SJCRH30 (cell line): ENCODE data around the gene KRT78. TPM values are rescaled to one million over a fixed set of nuclear protein-coding genes. Genes with fewer than 3 reads are reported as not detected.

ENCODE experiments used
- DNase-seq, 2 experiments: peaks; one replicate each; pipeline ENCODE4 v3.0.0-alpha.2; 2015 to 2020
- H3K27ac ChIP-seq: fragments of 250-450 bp; sonication (Bioruptor Pico); 2 replicates; pipeline ENCODE4 v1.5.1; 2020; ENCODE audit warnings: mild to moderate bottlenecking, moderate library complexity
- H3K27me3 ChIP-seq: fragments of 250-450 bp; sonication (Bioruptor Pico); 2 replicates; pipeline ENCODE4 v1.5.1; 2020; ENCODE audit warnings: mild to moderate bottlenecking, moderate library complexity
- H3K36me3 ChIP-seq: fragments of 250-450 bp; sonication (Bioruptor Pico); 2 replicates; pipeline ENCODE4 v1.5.1; 2020; ENCODE audit warnings: mild to moderate bottlenecking, moderate library complexity
- H3K4me1 ChIP-seq: fragments of 250-450 bp; sonication (Bioruptor Pico); 2 replicates; pipeline ENCODE4 v1.5.1; 2020; ENCODE audit warnings: mild to moderate bottlenecking, moderate library complexity
- H3K4me3 ChIP-seq: fragments of 250-450 bp; sonication (Bioruptor Pico); 2 replicates; pipeline ENCODE4 v1.5.1; 2020; ENCODE audit warnings: mild to moderate bottlenecking, moderate library complexity
- H3K9me3 ChIP-seq: fragments of 250-450 bp; sonication (Bioruptor Pico); replicated peaks from 2 replicates; pipeline ENCODE4 v1.5.1; 2020; ENCODE audit warnings: mild to moderate bottlenecking, moderate library complexity
- total RNA-seq: library from RNA; depleted of rRNA; stranded (reverse); fragments of >200 nt; shearing (Covaris generic); gene quantifications from 2 replicates; pipeline ENCODE4 v1.2.3, GENCODE V29; 2014

Gene KRT78
- total RNA-seq, 1 experiment from 2014 or later = not detected

- no peak for DNase-seq
- no peaks in the 10 kb centered on the region for H3K4me1 ChIP-seq
Observed at GRCh38 chr12:52837781-52838608, 10.8 kb downstream of the KRT78 start.

DNA sequence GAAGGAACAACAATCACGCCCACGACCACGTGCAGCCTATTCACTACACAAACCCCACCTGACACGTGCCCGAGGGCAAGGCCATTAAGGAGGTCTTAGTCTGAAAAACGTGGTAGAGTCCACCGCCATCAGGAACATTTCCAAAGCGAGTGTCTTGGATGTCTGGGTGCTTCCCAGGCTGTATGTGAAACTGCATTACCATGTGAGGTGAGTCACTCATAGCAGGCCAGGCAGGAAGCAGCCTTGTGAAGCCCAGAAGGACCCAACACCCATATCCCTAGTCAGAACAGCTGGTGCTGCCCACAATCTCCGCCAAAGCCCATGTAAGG is 11.4 kb downstream of the KRT78 start:
- Histone ChIP-seq H3K27me3 (no peaks in the 10 kb centered on the region; the same call in 1 of the 2 replicates), H3K27ac (no peak overlapping the region), H3K9me3 (no peaks in the 10 kb centered on the region), H3K4me1 (no peaks in the 10 kb centered on the region), H3K4me3 (no peak overlapping the region), H3K36me3 (no peaks in the 10 kb centered on the region)
- peak; percentile 29 to 31 for DNase-seq

More at GRCh38 chr12:52837781-52838608, 10.8 kb downstream of the KRT78 start:
- H3K36me3 ChIP-seq = no peaks in the 10 kb centered on the region
- H3K27me3 ChIP-seq = no peaks in the 10 kb centered on the region; the same call in 1 of the 2 replicates
- no peak overlapping the region for H3K4me3 ChIP-seq
- H3K9me3 ChIP-seq = no peaks in the 10 kb centered on the region
- no peak overlapping the region for H3K27ac ChIP-seq

- Histone ChIP-seq H3K4me3 (no peak overlapping the region), H3K27ac (no peak overlapping the region), H3K36me3 (no peaks in the 10 kb centered on the region), H3K27me3 (no peaks in the 10 kb centered on the region; the same call in 1 of the 2 replicates), H3K9me3 (no peaks in the 10 kb centered on the region), H3K4me1 (no peaks in the 10 kb centered on the region)
- no peak for DNase-seq
Observed at GRCh38 chr12:52836491-52837412, 12.0 kb downstream of the KRT78 start.

- H3K9me3 ChIP-seq = no peaks in the 10 kb centered on the region
- no peaks in the 10 kb centered on the region for H3K36me3 ChIP-seq
- no peak overlapping the region for H3K4me3 ChIP-seq
- H3K27ac ChIP-seq = no peak overlapping the region
- no peak for DNase-seq
- H3K4me1 ChIP-seq = no peaks in the 10 kb centered on the region
- H3K27me3 ChIP-seq = no peaks in the 10 kb centered on the region; the same call in 1 of the 2 replicates
Observed at GRCh38 chr12:52836042-52836466, 12.7 kb downstream of the KRT78 start.

DNA sequence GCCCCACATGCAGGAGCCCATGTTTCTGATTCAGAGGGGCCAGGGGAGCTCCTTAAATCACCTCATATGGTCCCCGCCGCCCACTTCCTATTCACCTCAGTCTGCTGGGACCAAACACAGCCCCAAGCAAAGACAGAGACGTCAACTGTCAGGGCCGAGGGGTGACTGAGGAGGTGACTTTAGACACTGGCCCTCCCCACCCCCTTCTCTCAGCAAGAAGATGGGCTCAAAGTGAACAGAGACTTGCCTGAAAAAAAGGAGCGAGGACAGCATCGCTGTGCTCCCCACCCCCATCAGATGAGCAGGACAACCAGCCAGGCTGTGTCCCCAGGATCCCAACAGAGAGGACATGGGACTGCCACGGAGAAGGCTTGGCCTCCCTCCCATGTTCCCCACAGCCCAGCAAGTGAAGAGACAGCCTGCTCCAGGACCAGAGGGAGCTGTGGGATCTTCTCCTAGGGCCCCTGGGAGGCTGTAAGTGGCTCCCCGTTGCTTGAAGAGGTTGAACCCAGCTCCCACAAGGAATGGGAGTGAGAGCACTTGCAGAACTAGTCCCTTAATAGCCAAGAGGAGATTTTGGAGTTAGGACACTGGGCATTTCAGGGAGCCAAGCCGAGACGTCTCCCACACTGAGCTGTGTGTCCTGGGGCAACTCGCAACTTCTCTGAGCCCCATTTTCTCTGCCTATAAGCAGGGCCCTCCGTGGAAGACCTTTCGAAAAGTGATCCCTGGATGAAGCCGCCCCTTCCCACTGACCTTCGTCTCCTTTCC is 13.3 kb downstream of the KRT78 start:
- Histone ChIP-seq H3K4me3 (no peak overlapping the region), H3K27ac (no peak overlapping the region), H3K27me3 (no peaks in the 10 kb centered on the region; the same call in 1 of the 2 replicates), H3K9me3 (no peaks in the 10 kb centered on the region), H3K4me1 (no peaks in the 10 kb centered on the region), H3K36me3 (no peaks in the 10 kb centered on the region)
- no peak for DNase-seq

DNA sequence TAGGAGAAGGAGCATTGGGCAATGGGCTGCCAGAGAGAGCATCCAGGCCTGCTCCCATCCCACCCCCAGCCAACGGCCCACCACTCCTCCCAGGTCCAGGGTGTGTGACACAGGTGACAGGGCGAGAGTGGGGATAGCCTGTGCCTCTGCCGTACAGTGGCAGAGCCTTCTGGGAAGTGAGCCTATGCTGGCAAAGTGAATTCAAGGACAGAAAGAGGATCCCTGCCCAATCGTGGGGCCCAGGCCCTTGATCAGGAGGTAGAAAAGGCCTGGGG is 14.1 kb downstream of the KRT78 start:
- Histone ChIP-seq H3K4me1 (no peaks in the 10 kb centered on the region), H3K36me3 (no peaks in the 10 kb centered on the region), H3K4me3 (no peak overlapping the region), H3K9me3 (no peaks in the 10 kb centered on the region), H3K27me3 (no peaks in the 10 kb centered on the region; the same call in 1 of the 2 replicates), H3K27ac (no peak overlapping the region)
- no peak for DNase-seq

GRCh38 chr12:52833922-52834726 is 14.7 kb downstream of the KRT78 start, which contains the start of gene KRT79:
Gene KRT79, minus strand, starts transcription at chr12:52834311. Its CDS starts 51 bp downstream, at chr12:52834260.
- H3K27me3 ChIP-seq = no peaks in the 10 kb centered on the region; the same call in 1 of the 2 replicates
- no peak within 1 kb of the TSS for H3K27ac ChIP-seq
- H3K9me3 ChIP-seq = no peaks in the 10 kb centered on the region
- H3K36me3 ChIP-seq = no peaks in the 10 kb centered on the region
- DNase-seq = no peak
- H3K4me3 ChIP-seq = no peak within 1 kb of the TSS
- no peaks in the 10 kb centered on the region for H3K4me1 ChIP-seq

- Histone ChIP-seq H3K4me1 (no peaks in the 10 kb centered on the region), H3K36me3 (no peaks in the 10 kb centered on the region), H3K9me3 (no peaks in the 10 kb centered on the region), H3K27me3 (no peaks in the 10 kb centered on the region; the same call in 1 of the 2 replicates), H3K4me3 (no peak overlapping the region), H3K27ac (no peak overlapping the region)
- DNase-seq = no peak
Observed at GRCh38 chr12:52832985-52833905, 15.5 kb downstream of the KRT78 start.

- no peaks in the 10 kb centered on the region for H3K4me1 ChIP-seq
- no peak overlapping the region for H3K27ac ChIP-seq
- DNase-seq = no peak
- no peak overlapping the region for H3K4me3 ChIP-seq
- H3K27me3 ChIP-seq = no peaks in the 10 kb centered on the region; the same call in 1 of the 2 replicates
- H3K36me3 ChIP-seq = no peaks in the 10 kb centered on the region
- H3K9me3 ChIP-seq = no peaks in the 10 kb centered on the region
Observed at GRCh38 chr12:52832451-52832850, 16.3 kb downstream of the KRT78 start.

DNA sequence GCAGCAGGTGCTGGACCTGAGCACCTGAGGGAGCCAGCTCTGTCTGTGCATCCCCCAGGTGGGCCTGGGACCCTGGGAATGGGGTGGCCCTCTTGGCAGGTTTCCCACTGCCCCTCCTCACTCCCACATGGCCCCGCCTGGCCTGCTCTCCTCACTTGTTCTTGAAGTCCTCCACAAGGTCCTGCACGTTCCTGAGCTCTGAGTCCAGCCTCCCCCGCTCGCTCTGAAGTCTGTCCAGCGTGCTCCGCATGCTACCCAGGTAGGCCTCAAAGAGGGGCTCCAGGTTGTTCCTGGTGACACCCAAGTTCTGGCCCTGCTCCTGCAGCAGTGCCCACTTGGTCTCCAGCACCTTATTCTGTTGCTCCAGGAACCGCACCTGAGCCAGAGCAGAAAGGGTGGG is 17.5 kb downstream of the KRT78 start:
- Histone ChIP-seq H3K27ac (no peak overlapping the region), H3K27me3 (no peaks in the 10 kb centered on the region), H3K36me3 (no peaks in the 10 kb centered on the region), H3K4me1 (no peaks in the 10 kb centered on the region), H3K9me3 (no peaks in the 10 kb centered on the region), H3K4me3 (no peak overlapping the region)
- DNase-seq = no peak

GRCh38 chr12:52829986-52830770 is 18.6 kb downstream of the KRT78 start:
- Histone ChIP-seq H3K27ac (no peak overlapping the region), H3K4me3 (no peak overlapping the region), H3K4me1 (no peaks in the 10 kb centered on the region), H3K27me3 (no peaks in the 10 kb centered on the region), H3K36me3 (no peaks in the 10 kb centered on the region), H3K9me3 (no peaks in the 10 kb centered on the region)
- DNase-seq = no peak

DNA sequence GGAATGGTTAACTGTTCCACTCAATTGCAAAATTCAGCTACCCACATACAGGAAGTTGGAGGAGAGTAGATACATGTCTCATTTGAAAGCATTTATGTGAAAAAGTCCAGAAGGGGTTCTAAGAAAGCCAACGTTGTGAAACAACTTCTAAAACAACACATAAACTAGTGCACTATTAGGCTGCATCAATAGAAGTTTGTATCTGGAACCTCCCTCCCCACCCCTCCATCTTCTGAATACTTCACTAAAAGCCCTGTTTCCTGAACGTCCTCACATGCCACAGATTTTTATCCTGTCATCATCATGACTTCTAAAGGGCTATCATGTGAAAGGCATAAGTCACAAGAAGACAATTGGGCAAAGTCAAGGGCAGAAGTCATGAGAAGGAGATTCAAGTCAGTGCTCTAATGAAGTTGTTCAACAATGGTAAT is 20.2 kb downstream of the KRT78 start:
- H3K9me3 ChIP-seq = no peaks in the 10 kb centered on the region
- no peak overlapping the region for H3K4me3 ChIP-seq
- no peaks in the 10 kb centered on the region for H3K4me1 ChIP-seq
- DNase-seq = no peak
- no peaks in the 10 kb centered on the region for H3K27me3 ChIP-seq
- H3K27ac ChIP-seq = no peak overlapping the region
- no peaks in the 10 kb centered on the region for H3K36me3 ChIP-seq
